ENCODE results near the gene RNF10. TPM values are rescaled to one million over a fixed set of nuclear protein-coding genes. Genes with fewer than 3 reads are reported as not detected.

The RNF10 gene
- total and polyA plus RNA-seq, 9 of the 15 experiments (the other 6 are each of a cell fraction or from before 2014, with no cell fraction given): 43.0 to 139 (median 80.1) TPM

DNA sequence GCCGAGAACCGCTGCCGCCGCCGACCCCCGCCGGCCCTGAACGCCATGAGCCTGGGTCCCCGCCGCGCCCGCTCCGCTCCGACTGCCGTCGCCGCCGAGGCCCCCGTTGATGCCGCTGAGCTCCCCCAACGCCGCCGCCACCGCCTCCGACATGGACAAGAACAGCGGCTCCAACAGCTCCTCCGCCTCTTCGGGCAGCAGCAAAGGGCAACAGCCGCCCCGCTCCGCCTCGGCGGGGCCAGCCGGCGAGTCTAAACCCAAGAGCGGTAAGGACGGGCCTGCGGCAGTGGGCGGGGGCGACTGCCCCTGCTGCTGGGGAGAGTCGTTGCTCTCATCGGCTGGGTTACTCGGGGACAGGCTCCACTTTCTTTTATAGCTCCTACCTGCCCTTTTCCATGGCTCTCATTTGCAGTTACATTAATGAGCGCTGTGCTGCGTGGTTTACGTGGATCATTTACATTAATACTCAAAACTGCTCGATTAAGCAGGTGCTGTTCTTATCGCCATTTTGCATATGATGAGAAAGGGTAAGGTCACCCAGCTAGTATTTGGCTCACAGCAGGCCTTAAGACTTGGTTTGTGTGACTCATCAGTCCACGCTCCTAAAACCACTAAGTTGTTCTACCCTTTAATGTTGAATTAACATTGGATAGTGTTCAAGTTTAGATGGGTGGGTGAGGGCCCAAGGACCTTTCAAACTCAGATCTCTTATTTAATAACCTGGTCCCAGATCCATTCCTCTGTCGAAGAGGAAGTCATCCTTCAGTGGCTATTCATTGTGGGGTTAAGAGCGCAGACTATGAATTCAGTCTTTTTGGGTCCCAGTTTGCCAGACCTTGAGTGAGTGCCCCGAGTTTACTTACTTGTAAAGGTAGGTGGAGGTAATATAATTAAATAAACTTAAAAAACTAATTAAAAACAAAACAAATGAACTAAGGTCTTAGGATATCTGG is 823 bp downstream of the RNF10 start (continued):
- TF ChIP-seq, protein P1, sequence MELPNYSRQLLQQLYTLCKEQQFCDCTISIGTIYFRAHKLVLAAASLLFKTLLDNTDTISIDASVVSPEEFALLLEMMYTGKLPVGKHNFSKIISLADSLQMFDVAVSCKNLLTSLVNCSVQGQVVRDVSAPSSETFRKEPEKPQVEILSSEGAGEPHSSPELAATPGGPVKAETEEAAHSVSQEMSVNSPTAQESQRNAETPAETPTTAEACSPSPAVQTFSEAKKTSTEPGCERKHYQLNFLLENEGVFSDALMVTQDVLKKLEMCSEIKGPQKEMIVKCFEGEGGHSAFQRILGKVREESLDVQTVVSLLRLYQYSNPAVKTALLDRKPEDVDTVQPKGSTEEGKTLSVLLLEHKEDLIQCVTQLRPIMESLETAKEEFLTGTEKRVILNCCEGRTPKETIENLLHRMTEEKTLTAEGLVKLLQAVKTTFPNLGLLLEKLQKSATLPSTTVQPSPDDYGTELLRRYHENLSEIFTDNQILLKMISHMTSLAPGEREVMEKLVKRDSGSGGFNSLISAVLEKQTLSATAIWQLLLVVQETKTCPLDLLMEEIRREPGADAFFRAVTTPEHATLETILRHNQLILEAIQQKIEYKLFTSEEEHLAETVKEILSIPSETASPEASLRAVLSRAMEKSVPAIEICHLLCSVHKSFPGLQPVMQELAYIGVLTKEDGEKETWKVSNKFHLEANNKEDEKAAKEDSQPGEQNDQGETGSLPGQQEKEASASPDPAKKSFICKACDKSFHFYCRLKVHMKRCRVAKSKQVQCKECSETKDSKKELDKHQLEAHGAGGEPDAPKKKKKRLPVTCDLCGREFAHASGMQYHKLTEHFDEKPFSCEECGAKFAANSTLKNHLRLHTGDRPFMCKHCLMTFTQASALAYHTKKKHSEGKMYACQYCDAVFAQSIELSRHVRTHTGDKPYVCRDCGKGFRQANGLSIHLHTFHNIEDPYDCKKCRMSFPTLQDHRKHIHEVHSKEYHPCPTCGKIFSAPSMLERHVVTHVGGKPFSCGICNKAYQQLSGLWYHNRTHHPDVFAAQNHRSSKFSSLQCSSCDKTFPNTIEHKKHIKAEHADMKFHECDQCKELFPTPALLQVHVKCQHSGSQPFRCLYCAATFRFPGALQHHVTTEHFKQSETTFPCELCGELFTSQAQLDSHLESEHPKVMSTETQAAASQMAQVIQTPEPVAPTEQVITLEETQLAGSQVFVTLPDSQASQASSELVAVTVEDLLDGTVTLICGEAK (IDR thresholded peaks at IDR 0.05): 0 out of 2 replicates have a peak, but pooled peaks have one; percentile 25
- TF ChIP-seq, protein P1 (CRISPR knock-in tag; IDR thresholded peaks at IDR 0.05): no peak
- no peak for TF ChIP-seq ZNF586 (CRISPR knock-in tag; conservative IDR thresholded peaks at IDR 0.05)
- TF ChIP-seq, protein P2, sequence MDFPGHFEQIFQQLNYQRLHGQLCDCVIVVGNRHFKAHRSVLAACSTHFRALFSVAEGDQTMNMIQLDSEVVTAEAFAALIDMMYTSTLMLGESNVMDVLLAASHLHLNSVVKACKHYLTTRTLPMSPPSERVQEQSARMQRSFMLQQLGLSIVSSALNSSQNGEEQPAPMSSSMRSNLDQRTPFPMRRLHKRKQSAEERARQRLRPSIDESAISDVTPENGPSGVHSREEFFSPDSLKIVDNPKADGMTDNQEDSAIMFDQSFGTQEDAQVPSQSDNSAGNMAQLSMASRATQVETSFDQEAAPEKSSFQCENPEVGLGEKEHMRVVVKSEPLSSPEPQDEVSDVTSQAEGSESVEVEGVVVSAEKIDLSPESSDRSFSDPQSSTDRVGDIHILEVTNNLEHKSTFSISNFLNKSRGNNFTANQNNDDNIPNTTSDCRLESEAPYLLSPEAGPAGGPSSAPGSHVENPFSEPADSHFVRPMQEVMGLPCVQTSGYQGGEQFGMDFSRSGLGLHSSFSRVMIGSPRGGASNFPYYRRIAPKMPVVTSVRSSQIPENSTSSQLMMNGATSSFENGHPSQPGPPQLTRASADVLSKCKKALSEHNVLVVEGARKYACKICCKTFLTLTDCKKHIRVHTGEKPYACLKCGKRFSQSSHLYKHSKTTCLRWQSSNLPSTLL (IDR thresholded peaks at IDR 0.05): no peak
- peak; percentile 50; the same call in 1 of the 2 replicates for TF ChIP-seq NCOR1 (IDR thresholded peaks at IDR 0.05)
- peak; percentile 69 for TF ChIP-seq CBFA2T2 (conservative IDR thresholded peaks at IDR 0.05)

Data from K562 (cell line).